HepG2 (cell line): Measurements from ENCODE around the gene TNN. TPM values are rescaled to one million over a fixed set of nuclear protein-coding genes. Genes with fewer than 3 reads are reported as not detected.

ENCODE experiments used
- ATAC-seq: fragments of 200-7000 bp; cut with Tn5 transposase; 3 replicates; pipeline ENCODE4 v1.9.1; 2020; ENCODE audit warnings: mild to moderate bottlenecking, moderate library complexity
- BruUV-seq: library from RNA; stranded (reverse); fragments of 400-500 nt; replicated peaks from 2 replicates; lab custom pipeline; 2021; lab: Mats Ljungman, UMichigan
- CTCF ChIA-PET: fragments of 300-600 bp; formaldehyde crosslinking; extraction: SDS; loops from one replicate; lab custom pipeline; 2021; ENCODE audit warnings: low total read pairs, inconsistent platforms, low intra/inter-chr PET ratio; lab: Yijun Ruan, JAX
- POLR2A ChIA-PET: fragments of 350-600 bp; sonication (Branson Sonifier 250); formaldehyde crosslinking; loops from one replicate; lab custom pipeline; 2020; ENCODE audit warnings: antibody characterized with exemption, inconsistent platforms; lab: Yijun Ruan, JAX
- DNase-seq: peaks from one replicate; pipeline ENCODE4 v3.0.0-alpha.2; 2015; ENCODE audit warnings: low spot score
- FAIRE-seq: peaks from 3 replicates; lab custom pipeline; 2011; peaks lifted over from hg19 to GRCh38; lab: Jason Lieb, UNC
- H2AFZ ChIP-seq: one replicate; pipeline ENCODE4 v1.6.1; 2011; ENCODE audit warnings: low read length, inconsistent platforms
- H3K27ac ChIP-seq: fragments of 300-600 bp; 3 replicates; pipeline ENCODE4 v1.8.0; 2011; ENCODE audit warnings: mixed run types, mild to moderate bottlenecking, mixed read lengths, low read length, inconsistent platforms; ENCODE audit not compliant: insufficient read depth; ENCODE audit errors: extremely low read length
- H3K27me3 ChIP-seq, 2 experiments: fragments of 200-600 bp in 1 of 2; 2 replicates in 1 of 2; 3 replicates in 1 of 2; pipeline versions ENCODE4 v1.6.0 to v1.8.0; 2011; ENCODE audit warnings: low read length in 2 of 2, mild to moderate bottlenecking in 2 of 2, moderate library complexity in 2 of 2, inconsistent platforms in 1 of 2; ENCODE audit not compliant: insufficient read depth in 2 of 2, control insufficient read depth in 1 of 2
- H3K36me3 ChIP-seq, 2 experiments: fragments of 200-600 bp in 1 of 2; replicated peaks in 1 of 2; 2 replicates in 1 of 2; 3 replicates in 1 of 2; pipeline versions ENCODE4 v1.5.1 to v1.8.0; 2011; ENCODE audit warnings: low read length in 2 of 2, inconsistent platforms in 1 of 2; ENCODE audit not compliant: insufficient read depth in 2 of 2, control insufficient read depth in 1 of 2
- H3K4me1 ChIP-seq: 2 replicates; pipeline ENCODE4 v1.5.1; 2012; ENCODE audit warnings: low read length, inconsistent platforms; ENCODE audit not compliant: insufficient read depth
- H3K4me2 ChIP-seq: 2 replicates; pipeline ENCODE4 v1.6.0; 2011; ENCODE audit warnings: low read depth, low read length, inconsistent platforms
- H3K4me3 ChIP-seq, 3 experiments: fragments of 200-600 bp in 1 of 3; sonication (generic), shearing (Covaris generic) in 1 of 3; replicated peaks in 1 of 3; 2 replicates each; pipeline ENCODE4 v1.5.1; 2011 to 2016; ENCODE audit warnings: low read length in 3 of 3, inconsistent platforms in 2 of 3, low read depth in 2 of 3, mild to moderate bottlenecking in 2 of 3, control low read depth in 1 of 3, mixed read lengths in 1 of 3; ENCODE audit not compliant: insufficient read depth in 1 of 3
- H3K79me2 ChIP-seq: one replicate; pipeline ENCODE4 v1.6.1; 2011; ENCODE audit warnings: low read length, inconsistent platforms; ENCODE audit not compliant: insufficient read depth
- H3K9ac ChIP-seq: 2 replicates; pipeline ENCODE4 v1.6.0; 2011; ENCODE audit warnings: mild to moderate bottlenecking, low read depth, low read length, inconsistent platforms; ENCODE audit not compliant: insufficient read depth
- H3K9me3 ChIP-seq: 2 replicates; pipeline ENCODE4 v1.5.1; 2012; ENCODE audit warnings: mild to moderate bottlenecking, low read length
- H4K20me1 ChIP-seq: 2 replicates; pipeline ENCODE4 v1.6.0; 2011; ENCODE audit warnings: inconsistent platforms, mild to moderate bottlenecking, low read length, moderate library complexity; ENCODE audit not compliant: insufficient read depth
- ARNT ChIP-seq: fragments of 450-650 bp; IDR thresholded peaks from 2 replicates; pipeline ENCODE4 v1.6.1; 2017
- CBX5 ChIP-seq: sonication (generic); formaldehyde crosslinking; IDR thresholded peaks from 2 replicates; pipeline ENCODE4 v1.4.0; 2020; ENCODE audit warnings: missing genetic modification reagents, borderline replicate concordance
- FUBP1 ChIP-seq: sonication (generic); formaldehyde crosslinking; IDR thresholded peaks from 2 replicates; pipeline ENCODE4 v1.5.1; 2020; ENCODE audit warnings: missing genetic modification reagents, mild to moderate bottlenecking, borderline replicate concordance
- MEIS1 ChIP-seq: sonication (generic); formaldehyde crosslinking; IDR thresholded peaks from 2 replicates; pipeline ENCODE4 v1.9.0; 2021; ENCODE audit warnings: mild to moderate bottlenecking, missing genetic modification reagents, moderate library complexity, borderline replicate concordance
- ZNF280B ChIP-seq: sonication (generic); formaldehyde crosslinking; IDR thresholded peaks from 2 replicates; pipeline ENCODE4 v1.5.0; 2020; ENCODE audit warnings: missing genetic modification reagents, mild to moderate bottlenecking, borderline replicate concordance
- ZNF569 ChIP-seq: sonication (generic); formaldehyde crosslinking; IDR thresholded peaks from 2 replicates; pipeline ENCODE4 v1.5.0; 2020; ENCODE audit warnings: mild to moderate bottlenecking, missing genetic modification reagents, moderate library complexity, borderline replicate concordance
- WGBS: methylation state at CpG from one replicate; pipeline ENCODE4 v1.1.6; 2017; ENCODE audit warnings: low lambda C conversion rate; 5-methylcytosine and 5-hydroxymethylcytosine counted together
- in situ Hi-C: cut with HindIII; loops from 2 replicates; pipeline ENCODE4 v1.10.0; 2017; ENCODE audit warnings: low pct_unique_long_range_greater_than_20kb; ENCODE audit not compliant: extremely low pct_ligation_motif_present
- intact Hi-C: fragments of 100-400 bp; cut with micrococcal nuclease; formaldehyde crosslinking; loops from one replicate; pipeline ENCODE4 v1.10.0; 2022; ENCODE audit not compliant: unreplicated experiment
- polyA plus RNA-seq, 8 experiments: library from polyadenylated mRNA; depleted of rRNA in 3 of 8; stranded (reverse) in 7 of 8; unstranded in 1 of 8; fragments of >200 nt; fragmentation: Illumina TruSeq in 4 of 8; extraction: Trizol in 4 of 8; gene quantifications; 2 replicates each; pipeline versions ENCODE4 v1.2.1 to v1.2.3, GENCODE V29; 2011 to 2016; ENCODE audit warnings: low read depth in 4 of 8, missing spikeins in 1 of 8, mixed read lengths in 1 of 8; ENCODE audit not compliant: insufficient read depth in 1 of 8
- total RNA-seq, 5 experiments: library from RNA; depleted of rRNA; stranded (reverse); fragments of >200 nt; fragmentation: Illumina TruSeq; extraction: Trizol; gene quantifications; 2 replicates each; pipeline ENCODE4 v1.2.3, GENCODE V29; 2016; ENCODE audit warnings: low read depth in 1 of 5

Gene TNN
- total and polyA plus RNA-seq, 2 of the 13 experiments (the other 11 are each of a cell fraction or from before 2014, with no cell fraction given): not detected

GRCh38 chr1:175188936-175189335 is 121.3 kb downstream of the TNN start:
- ATAC-seq (no peak), DNase-seq (no peak), FAIRE-seq (no peak)
- Histone ChIP-seq H3K9me3 (no peaks in the 10 kb centered on the region), H3K4me1 (peaks cover 21% of the 10 kb centered on the region), H2AFZ (no peak overlapping the region), H3K9ac (no peak overlapping the region), H4K20me1 (no peaks in the 10 kb centered on the region), H3K4me3 (no peak overlapping the region), H3K36me3 (no peaks in the 10 kb centered on the region), H3K79me2 (no peaks in the 10 kb centered on the region), H3K27ac (no peak overlapping the region), H3K27me3 (peaks cover 0 to 6% of the 10 kb centered on the region in 2 experiments; a peak in 2 of 5 replicates), H3K4me2 (no peak overlapping the region)
- TF ChIP-seq ZNF569 (CRISPR knock-in tag) (no peak), MEIS1 (CRISPR knock-in tag) (no peak), CBX5 (CRISPR knock-in tag) (no peak), ARNT (no peak), FUBP1 (CRISPR knock-in tag) (no peak), ZNF280B (no peak)
- in situ Hi-C loops (no loop called here), intact Hi-C loops (no loop called here)
- POLR2A ChIA-PET: no interaction called here
- WGBS: 15% methylated on average over 2 of the region's 2 CpGs
- CTCF ChIA-PET: no interaction called here
- BruUV-seq: no TSS peak
